ENCODE measurements around the gene GALNT8.
"Not testable (repeated sequence)": the region's sequence is repeated elsewhere in the genome, so short reads cannot be mapped to it uniquely, and the experiment has no call there.

The GALNT8 gene

DNA sequence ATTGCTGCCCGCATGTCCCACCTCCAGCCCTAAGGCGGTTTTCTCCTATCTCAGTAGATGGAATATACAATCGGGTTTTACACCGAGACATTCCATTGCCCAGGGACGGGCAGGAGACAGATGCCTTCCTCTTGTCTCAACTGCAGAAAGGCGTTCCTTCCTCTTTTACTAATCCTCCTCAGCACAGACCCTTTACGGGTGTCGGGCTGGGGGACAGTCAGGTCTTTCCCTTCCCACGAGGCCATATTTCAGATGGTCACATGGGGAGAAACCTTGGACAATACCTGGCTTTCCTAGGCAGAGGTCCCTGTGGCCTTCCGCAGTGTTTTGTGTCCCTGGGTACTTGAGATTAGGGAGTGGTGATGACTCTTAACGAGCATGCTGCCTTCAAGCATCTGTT, 1.4 kb downstream of the GALNT8 start:
- H3K4me1 Mint-ChIP-seq, H3K4me3 Mint-ChIP-seq, H3K9me3 Mint-ChIP-seq, H3K36me3 Mint-ChIP-seq, DNase-seq, H3K27ac Mint-ChIP-seq, CTCF ChIA-PET: not testable (repeated sequence)
- peaks cover 50% of the 10 kb centered on the region for H3K27me3 Mint-ChIP-seq

DNA sequence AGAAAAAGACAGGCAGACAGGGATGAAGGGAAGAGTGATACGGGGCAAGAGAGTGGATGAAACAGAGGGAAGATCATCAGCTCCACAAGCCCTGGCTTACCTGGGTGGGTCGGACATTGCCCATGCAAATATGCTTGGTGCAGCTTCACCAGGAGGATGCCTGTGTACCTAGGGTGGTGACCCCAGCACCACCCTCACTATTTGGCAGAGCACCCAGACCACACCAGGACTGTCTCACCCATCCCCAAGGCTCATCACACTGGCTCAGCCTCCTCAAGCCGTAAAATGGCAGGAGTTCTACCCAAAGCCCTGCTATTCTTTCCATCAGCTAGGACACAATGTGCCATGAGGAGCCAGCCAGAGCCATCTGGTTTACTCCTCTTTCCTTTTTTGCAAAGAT, 3.0 kb downstream of the GALNT8 start:
- Mint-ChIP-seq H3K4me1 (no peaks in the 10 kb centered on the region), H3K27me3 (peaks cover 43% of the 10 kb centered on the region), H3K9me3 (no peaks in the 10 kb centered on the region), H3K4me3 (no peak overlapping the region), H3K27ac (no peak overlapping the region), H3K36me3 (no peaks in the 10 kb centered on the region)
- CTCF ChIA-PET: no interaction called here
- DNase-seq: no peak

DNA sequence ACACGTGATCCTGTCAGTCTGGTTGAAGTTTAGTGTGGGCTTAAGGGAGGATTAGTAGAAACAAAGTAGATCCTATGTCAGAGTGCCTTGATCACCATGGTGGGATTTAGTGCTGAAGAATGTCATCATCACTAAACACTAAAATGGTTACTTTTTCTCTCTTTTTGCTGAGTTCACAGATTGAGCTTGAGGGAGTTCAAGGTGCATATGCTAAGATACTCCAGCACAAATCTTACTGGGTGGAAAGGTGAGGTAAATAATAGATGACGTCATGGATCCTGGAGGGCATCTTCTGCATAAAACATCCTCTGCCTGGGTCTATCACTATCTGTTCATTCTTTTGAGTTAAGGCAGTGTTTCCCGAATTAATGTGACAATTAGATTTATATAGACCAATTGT, 4.9 kb downstream of the GALNT8 start:
- CTCF ChIA-PET: no interaction called here
- no peak overlapping the region for H3K27ac Mint-ChIP-seq
- no peak overlapping the region for H3K4me3 Mint-ChIP-seq
- no peaks in the 10 kb centered on the region for H3K4me1 Mint-ChIP-seq
- no peak for DNase-seq
- H3K36me3 Mint-ChIP-seq: no peaks in the 10 kb centered on the region
- peaks cover 35% of the 10 kb centered on the region for H3K27me3 Mint-ChIP-seq
- H3K9me3 Mint-ChIP-seq: no peaks in the 10 kb centered on the region

DNA sequence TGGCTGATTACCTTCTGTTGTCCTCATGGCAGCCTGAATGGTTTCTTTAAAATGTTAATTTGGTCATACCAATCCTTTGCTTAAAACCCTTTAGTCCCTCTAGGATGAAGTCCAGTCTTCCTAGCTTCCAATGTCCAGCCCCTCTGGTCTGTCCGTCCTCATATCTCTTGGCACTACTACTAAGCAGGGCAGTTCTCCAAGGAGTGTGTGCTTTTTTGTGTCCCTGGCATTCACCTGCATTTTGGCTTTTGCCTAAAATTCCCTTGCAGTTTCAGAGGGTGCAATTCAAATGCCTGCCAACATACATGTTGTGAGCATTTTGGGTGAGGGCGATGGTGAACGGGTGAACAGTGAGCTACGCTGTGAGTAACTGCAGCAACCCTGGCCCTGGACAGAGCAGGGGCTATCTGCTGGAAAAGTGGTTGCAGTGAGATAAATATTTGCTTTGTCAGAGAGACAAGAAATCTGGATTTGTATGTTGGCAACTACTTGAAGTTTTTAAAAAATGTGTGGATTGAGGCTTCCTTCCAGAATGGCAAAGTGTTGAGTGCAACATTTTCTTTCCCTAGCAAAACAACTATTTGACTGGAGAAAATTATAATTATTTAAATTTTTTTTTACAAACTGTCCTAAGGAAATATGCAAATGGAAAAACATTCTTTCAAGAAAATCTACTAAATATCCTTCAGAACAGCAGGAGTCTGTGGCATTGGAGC, 14.6 kb downstream of the GALNT8 start:
- no peak for DNase-seq
- H3K9me3 Mint-ChIP-seq: no peaks in the 10 kb centered on the region
- no peaks in the 10 kb centered on the region for H3K36me3 Mint-ChIP-seq
- CTCF ChIA-PET: no interaction called here
- no peak overlapping the region for H3K27ac Mint-ChIP-seq
- H3K4me3 Mint-ChIP-seq: no peak overlapping the region
- no peaks in the 10 kb centered on the region for H3K4me1 Mint-ChIP-seq
- peaks cover 23% of the 10 kb centered on the region for H3K27me3 Mint-ChIP-seq

DNA sequence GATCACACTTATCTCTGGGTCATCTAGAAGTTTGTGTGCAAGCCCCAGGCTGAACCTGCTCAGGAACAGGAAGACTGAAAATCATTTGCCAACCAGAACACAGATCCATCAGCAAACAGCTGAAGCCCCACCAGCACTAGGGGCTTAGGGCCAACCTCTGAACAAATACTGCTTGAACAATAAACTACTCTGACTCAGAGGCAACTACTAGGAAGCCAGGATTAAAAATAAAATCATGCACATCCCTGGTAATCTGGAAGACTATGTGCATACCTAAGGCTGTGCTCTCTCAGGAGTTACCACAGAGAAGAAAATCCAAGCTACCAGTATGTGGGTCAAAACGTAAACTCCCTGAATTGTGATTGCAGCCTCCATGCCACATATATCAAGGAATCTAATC, 15.9 kb downstream of the GALNT8 start:
- Mint-ChIP-seq H3K36me3 (no peaks in the 10 kb centered on the region), H3K27me3 (peaks cover 26% of the 10 kb centered on the region), H3K27ac (no peak overlapping the region), H3K9me3 (no peaks in the 10 kb centered on the region), H3K4me1 (no peaks in the 10 kb centered on the region), H3K4me3 (no peak overlapping the region)
- DNase-seq: no peak
- CTCF ChIA-PET: no interaction called here

DNA sequence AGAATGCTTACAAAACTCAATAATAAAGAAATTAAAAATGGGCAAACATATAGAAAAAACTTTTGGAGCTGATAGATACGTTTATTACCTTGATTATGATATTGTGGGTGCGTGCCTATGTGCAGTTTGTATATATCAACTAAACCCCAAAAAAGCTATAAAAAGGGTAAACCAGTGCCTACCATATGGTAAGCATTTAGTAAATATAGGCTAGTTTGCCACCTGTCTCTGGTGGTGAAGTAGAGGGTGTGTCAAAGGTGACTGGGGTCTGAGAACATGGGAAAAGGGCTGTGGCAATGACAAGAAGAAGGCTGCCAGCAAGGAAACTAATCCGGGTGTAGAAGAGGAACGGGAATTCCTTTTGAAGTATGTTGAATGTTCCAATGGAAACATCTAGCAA, 18.3 kb downstream of the GALNT8 start:
- no peak overlapping the region for H3K4me3 Mint-ChIP-seq
- H3K36me3 Mint-ChIP-seq: no peaks in the 10 kb centered on the region
- DNase-seq: no peak
- H3K27me3 Mint-ChIP-seq: peaks cover 30% of the 10 kb centered on the region
- H3K9me3 Mint-ChIP-seq: no peaks in the 10 kb centered on the region
- no peaks in the 10 kb centered on the region for H3K4me1 Mint-ChIP-seq
- H3K27ac Mint-ChIP-seq: no peak overlapping the region
- CTCF ChIA-PET: no interaction called here

DNA sequence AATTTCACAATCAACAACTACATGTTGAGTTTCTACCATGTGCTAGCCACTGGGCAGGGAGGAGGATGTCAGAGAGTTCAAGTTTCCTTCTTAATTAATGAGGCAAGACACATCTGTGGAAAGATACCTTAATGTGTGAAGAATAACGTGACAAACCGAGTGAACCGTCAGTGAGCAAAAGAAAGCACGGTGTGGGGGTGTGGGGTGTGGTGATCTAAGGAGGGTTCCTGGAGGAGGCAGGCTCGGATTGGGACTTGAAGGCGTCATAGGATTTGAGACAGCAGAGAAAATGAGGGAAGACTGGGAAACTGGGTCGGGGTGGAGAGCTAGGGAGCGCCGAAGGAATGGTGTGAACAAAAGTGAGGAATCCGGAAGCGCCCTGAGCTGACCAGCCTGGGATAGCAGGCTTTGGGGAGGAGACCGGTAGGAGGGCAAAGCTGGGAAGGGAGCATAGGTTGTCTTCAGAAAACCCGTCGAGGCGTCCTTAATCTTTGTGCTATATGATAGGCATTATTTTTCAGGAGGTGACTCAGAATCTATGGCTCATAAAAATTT, 22.3 kb downstream of the GALNT8 start:
- CTCF ChIA-PET: interaction anchor here (0.7 to 2.4 kb wide), 3 partner anchors 16 to 155 kb away, joined by 3 to 6 read pairs (median 3); no protein-coding TSS in a partner anchor
- H3K4me3 Mint-ChIP-seq: no peak overlapping the region
- H3K27ac Mint-ChIP-seq: no peak overlapping the region
- H3K36me3 Mint-ChIP-seq: no peaks in the 10 kb centered on the region
- peaks cover 20% of the 10 kb centered on the region for H3K27me3 Mint-ChIP-seq
- H3K9me3 Mint-ChIP-seq: no peaks in the 10 kb centered on the region
- H3K4me1 Mint-ChIP-seq: no peaks in the 10 kb centered on the region
- DNase-seq: no peak

DNA sequence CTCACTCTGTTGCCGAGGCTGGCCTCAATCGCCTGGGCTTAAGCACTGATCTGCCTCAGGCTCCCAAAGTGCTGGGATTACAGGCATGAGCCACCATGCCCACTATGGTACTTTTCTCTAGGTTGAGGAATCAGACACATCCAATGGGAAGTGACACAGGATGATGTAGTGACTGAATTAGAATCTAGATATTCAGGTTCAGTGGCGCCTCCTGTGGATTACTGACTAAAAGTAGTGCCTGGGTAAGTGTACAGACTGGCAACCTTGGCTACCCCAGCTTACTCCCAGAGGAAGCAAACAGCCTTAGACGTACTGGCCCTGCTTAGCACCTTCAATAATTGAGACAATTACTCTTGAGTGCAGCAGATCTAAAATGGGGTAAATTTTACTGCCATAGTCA, 22.8 kb downstream of the GALNT8 start:
- DNase-seq: no peak

DNA sequence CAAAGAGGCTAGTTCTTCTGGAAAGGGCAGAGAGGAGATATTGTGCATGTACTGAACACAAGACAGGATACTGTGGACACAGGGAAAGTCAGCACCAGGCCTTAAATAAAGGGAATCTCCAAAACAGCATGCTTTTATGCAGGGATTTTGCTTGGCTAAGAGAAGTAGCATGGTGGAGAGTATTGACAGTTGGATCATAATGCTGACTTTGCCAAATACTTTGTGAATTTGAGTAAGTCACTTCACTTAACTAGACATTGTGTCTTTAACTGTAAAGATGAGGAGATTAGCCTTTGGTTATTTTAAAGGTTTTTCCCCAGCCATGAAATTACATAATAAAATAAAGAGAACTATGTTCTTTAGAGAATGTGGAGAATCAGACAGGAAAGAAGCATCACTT, 24.5 kb downstream of the GALNT8 start:
- CTCF ChIA-PET: no interaction called here
- Mint-ChIP-seq H3K9me3 (no peaks in the 10 kb centered on the region), H3K4me3 (no peak overlapping the region), H3K4me1 (no peaks in the 10 kb centered on the region), H3K36me3 (no peaks in the 10 kb centered on the region), H3K27ac (no peak overlapping the region), H3K27me3 (peaks cover 22% of the 10 kb centered on the region)
- no peak for DNase-seq

More for the DNA sequence above, 22.8 kb downstream of the GALNT8 start:
- H3K4me3 Mint-ChIP-seq: no peak overlapping the region
- no peaks in the 10 kb centered on the region for H3K36me3 Mint-ChIP-seq
- peaks cover 21% of the 10 kb centered on the region for H3K27me3 Mint-ChIP-seq
- CTCF ChIA-PET: interaction anchor here (0.7 to 2.4 kb wide), 3 partner anchors 16 to 155 kb away, joined by 3 to 6 read pairs (median 3); no protein-coding TSS in a partner anchor
- H3K9me3 Mint-ChIP-seq: no peaks in the 10 kb centered on the region
- H3K27ac Mint-ChIP-seq: no peak overlapping the region
- no peaks in the 10 kb centered on the region for H3K4me1 Mint-ChIP-seq

DNA sequence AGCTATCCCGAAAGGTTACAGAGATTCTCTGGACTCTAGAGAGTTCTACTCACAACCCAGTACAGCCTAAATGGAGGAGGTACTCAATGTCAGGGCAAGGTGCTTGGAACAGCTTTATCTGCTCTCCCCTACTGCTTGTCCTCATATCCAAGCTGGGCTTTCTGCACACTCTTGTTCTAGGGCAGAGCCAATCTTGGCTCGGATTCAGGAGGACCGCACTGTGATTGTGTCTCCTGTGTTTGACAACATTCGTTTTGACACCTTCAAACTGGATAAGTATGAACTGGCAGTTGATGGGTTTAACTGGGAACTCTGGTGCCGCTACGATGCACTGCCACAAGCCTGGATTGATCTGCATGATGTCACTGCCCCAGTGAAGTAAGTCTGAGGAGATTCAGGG, 25.0 kb downstream of the GALNT8 start:
- H3K4me3 Mint-ChIP-seq: no peak overlapping the region
- H3K4me1 Mint-ChIP-seq: no peaks in the 10 kb centered on the region
- H3K27me3 Mint-ChIP-seq: peaks cover 19% of the 10 kb centered on the region
- DNase-seq: no peak
- H3K9me3 Mint-ChIP-seq: no peaks in the 10 kb centered on the region
- no peaks in the 10 kb centered on the region for H3K36me3 Mint-ChIP-seq
- CTCF ChIA-PET: no interaction called here
- H3K27ac Mint-ChIP-seq: no peak overlapping the region

DNA sequence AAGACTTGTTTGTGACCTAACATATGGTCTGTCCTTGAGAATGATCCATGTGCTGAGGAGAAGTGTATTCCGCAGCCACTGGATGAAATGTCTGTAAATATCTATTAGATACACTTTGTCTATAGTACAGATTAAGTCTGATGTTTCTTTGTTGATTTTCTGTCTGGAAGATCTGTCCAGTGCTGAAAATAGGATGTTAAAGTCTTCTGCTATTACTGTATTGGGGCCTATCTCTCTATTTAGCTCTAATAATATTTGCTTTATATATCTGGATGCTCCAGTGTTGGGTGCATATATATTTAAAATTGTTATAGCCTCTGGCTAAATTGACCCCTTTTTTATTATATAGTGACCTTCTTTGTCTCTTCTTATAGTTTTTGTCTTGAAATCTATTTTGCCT, 31.5 kb downstream of the GALNT8 start:
- H3K27me3 Mint-ChIP-seq: peaks cover 10% of the 10 kb centered on the region
- H3K4me1 Mint-ChIP-seq, H3K9me3 Mint-ChIP-seq, H3K27ac Mint-ChIP-seq, CTCF ChIA-PET, H3K36me3 Mint-ChIP-seq, H3K4me3 Mint-ChIP-seq, DNase-seq: not testable (repeated sequence)

DNA sequence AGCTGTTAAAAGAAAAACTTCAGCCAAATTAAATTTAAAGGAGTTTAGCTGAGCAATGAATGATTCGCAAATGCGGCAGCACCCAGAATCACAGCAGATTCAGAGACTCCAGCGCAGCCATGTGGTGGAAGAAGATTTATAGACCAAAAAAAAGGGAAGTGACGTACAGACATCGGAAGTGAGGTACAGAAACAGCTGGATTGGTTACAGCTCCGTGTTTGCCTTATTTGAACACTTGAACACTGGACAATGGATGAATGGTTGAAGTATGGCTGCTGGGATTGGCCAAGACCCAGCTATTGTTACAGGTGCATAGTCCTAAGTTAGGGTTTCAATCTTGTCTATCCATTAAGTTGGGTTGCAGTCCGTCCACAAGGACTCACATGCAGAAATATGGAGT, 42.6 kb downstream of the GALNT8 start:
- Mint-ChIP-seq H3K4me1 (peaks cover 7% of the 10 kb centered on the region), H3K9me3 (no peaks in the 10 kb centered on the region), H3K4me3 (no peak overlapping the region), H3K27me3 (peaks cover 5% of the 10 kb centered on the region), H3K36me3 (no peaks in the 10 kb centered on the region), H3K27ac (no peak overlapping the region)
- DNase-seq: no peak
- CTCF ChIA-PET: no interaction called here

DNA sequence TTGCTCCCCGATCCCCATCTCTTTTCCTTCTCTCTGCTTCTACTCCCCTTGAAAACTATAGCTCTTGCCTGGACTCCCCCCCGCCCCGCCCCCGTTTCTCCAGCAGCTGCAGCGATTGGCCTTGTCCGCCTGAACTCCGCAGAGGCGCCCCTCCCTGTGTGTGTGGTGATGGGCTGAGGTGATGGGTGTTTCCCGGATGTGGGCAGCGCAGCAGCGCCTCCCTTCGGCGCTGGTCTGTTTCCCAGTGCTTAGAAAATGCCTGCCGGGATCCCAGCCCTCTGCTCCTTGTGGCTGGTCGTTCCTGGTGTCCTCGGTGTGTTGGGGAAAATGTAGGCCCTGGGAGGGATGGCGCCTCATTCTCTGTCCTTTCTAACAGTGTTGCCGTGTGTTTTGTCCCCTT, 43.3 kb downstream of the GALNT8 start:
- no peak for DNase-seq
- H3K4me3 Mint-ChIP-seq: no peak overlapping the region
- H3K9me3 Mint-ChIP-seq: no peaks in the 10 kb centered on the region
- H3K27ac Mint-ChIP-seq: no peak overlapping the region
- H3K4me1 Mint-ChIP-seq: peaks cover 7% of the 10 kb centered on the region
- peaks cover 5% of the 10 kb centered on the region for H3K27me3 Mint-ChIP-seq
- H3K36me3 Mint-ChIP-seq: no peaks in the 10 kb centered on the region
- CTCF ChIA-PET: no interaction called here

DNA sequence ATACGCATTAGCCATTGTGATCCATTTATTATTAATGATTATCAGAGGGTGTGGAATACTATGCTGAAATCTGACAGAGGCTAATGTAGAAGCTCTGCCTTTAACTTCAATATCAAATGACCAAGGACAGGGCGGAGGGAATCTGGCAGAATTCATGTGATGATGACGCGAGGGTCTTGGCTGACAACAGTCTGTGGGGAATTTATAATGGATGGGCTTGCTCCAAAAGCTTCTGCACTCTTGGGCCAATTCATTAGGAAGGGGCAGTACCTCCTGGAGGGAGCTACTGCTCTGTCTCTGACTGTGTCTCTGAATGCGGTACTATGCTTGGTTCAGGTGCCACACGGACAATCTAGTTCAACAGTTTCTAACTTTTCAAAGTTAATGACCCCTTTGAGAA, 46.2 kb downstream of the GALNT8 start:
- Mint-ChIP-seq H3K4me3 (no peak overlapping the region), H3K27ac (no peak overlapping the region), H3K4me1 (peaks cover 7% of the 10 kb centered on the region), H3K9me3 (no peaks in the 10 kb centered on the region), H3K27me3 (peaks cover 7% of the 10 kb centered on the region), H3K36me3 (no peaks in the 10 kb centered on the region)
- no peak for DNase-seq
- CTCF ChIA-PET: no interaction called here

DNA sequence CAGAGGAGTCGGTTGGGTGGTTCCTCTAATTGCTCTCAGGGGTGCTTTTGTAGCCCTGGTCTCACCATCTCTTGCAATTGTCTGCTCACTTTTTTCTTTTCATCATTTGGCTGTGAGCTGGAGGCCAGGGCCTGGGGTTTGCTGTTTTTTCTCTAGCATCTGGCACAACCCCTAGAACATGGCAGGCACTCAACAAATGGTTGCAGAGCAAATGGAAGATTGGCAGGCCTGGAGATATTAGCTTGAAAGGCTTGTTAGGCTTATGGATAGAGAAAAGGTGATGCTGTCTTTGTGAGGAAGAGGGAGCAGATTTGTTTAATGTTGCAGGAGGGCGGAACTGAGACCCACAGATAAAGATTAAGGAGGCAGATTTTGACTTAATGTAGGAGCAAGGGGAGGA, 47.0 kb downstream of the GALNT8 start:
- DNase-seq: no peak
- peaks cover 9% of the 10 kb centered on the region for H3K27me3 Mint-ChIP-seq
- H3K9me3 Mint-ChIP-seq: no peaks in the 10 kb centered on the region
- no peak overlapping the region for H3K4me3 Mint-ChIP-seq
- no peak overlapping the region for H3K27ac Mint-ChIP-seq
- CTCF ChIA-PET: no interaction called here
- peaks cover 7% of the 10 kb centered on the region for H3K4me1 Mint-ChIP-seq
- H3K36me3 Mint-ChIP-seq: no peaks in the 10 kb centered on the region
